IPS-15b (cell line): ENCODE results near the gene CEMIP.

Experiments used
- H3K27me3 ChIP-seq: one replicate; pipeline ENCODE4 v1.6.1; 2013; ENCODE audit warnings: low read length; ENCODE audit not compliant: control insufficient read depth, insufficient read depth
- H3K36me3 ChIP-seq: one replicate; pipeline ENCODE4 v1.6.1; 2013; ENCODE audit warnings: low read length; ENCODE audit not compliant: control insufficient read depth, insufficient read depth
- H3K4me1 ChIP-seq: one replicate; pipeline ENCODE4 v1.6.1; 2013; ENCODE audit warnings: mild to moderate bottlenecking, low read length; ENCODE audit not compliant: control insufficient read depth, insufficient read depth
- H3K4me3 ChIP-seq: one replicate; pipeline ENCODE4 v1.5.1; 2013; ENCODE audit warnings: low read depth, low read length
- H3K9ac ChIP-seq: one replicate; pipeline ENCODE4 v1.6.1; 2013; ENCODE audit warnings: low read depth, mild to moderate bottlenecking, low read length
- H3K9me3 ChIP-seq: one replicate; pipeline ENCODE4 v1.6.1; 2013; ENCODE audit warnings: mild to moderate bottlenecking, low read length; ENCODE audit not compliant: control insufficient read depth, insufficient read depth

CEMIP gene

DNA sequence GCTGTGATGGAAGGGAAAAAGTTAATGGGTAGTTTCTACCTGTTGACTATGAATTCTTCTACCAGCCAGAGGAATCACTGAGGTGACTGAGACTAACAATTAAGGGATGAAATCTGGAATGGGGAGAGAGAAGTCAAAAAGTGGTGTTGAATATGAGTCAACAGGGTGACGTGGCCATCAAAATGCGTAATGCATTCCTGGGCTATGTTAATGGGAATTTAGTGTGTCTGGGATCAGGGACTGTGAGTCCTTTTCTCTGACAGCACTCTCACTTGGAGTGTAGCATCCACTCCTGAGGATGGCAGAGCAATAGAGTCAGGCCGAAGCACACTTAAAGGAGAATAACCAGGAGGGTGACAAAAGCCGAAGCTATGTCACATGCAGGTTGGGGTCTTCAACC is 150.1 kb downstream of the CEMIP start:
- Histone ChIP-seq H3K27me3 (no peaks in the 10 kb centered on the region), H3K9me3 (no peaks in the 10 kb centered on the region), H3K4me1 (no peaks in the 10 kb centered on the region), H3K4me3 (no peak overlapping the region), H3K36me3 (no peaks in the 10 kb centered on the region), H3K9ac (no peak overlapping the region)

GRCh38 chr15:80929689-80930088 is 150.5 kb downstream of the CEMIP start:
- no peak overlapping the region for H3K9ac ChIP-seq
- H3K4me3 ChIP-seq = no peak overlapping the region
- H3K36me3 ChIP-seq = no peaks in the 10 kb centered on the region
- H3K27me3 ChIP-seq = no peaks in the 10 kb centered on the region
- H3K4me1 ChIP-seq = no peaks in the 10 kb centered on the region
- H3K9me3 ChIP-seq = no peaks in the 10 kb centered on the region

DNA sequence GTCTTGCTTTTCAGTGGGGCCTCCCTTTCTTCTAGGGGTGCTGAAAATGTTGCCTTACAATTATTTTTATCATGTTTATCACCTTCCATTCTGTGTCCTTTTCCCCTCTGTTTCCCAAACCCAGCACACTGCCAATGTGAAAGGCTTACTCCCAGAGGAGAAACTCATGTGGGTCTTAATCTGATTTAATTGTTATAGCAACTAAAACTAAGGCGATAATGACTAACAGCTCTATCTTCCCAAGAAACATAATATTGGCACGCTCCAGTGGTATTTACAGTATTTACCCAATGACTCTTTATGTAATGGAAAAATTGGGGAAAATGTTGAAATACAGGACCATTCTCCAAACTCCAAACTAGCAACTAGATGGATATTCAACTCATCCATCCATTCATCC is 152.0 kb downstream of the CEMIP start:
- no peaks in the 10 kb centered on the region for H3K4me1 ChIP-seq
- H3K36me3 ChIP-seq = no peaks in the 10 kb centered on the region
- H3K4me3 ChIP-seq = no peak overlapping the region

DNA sequence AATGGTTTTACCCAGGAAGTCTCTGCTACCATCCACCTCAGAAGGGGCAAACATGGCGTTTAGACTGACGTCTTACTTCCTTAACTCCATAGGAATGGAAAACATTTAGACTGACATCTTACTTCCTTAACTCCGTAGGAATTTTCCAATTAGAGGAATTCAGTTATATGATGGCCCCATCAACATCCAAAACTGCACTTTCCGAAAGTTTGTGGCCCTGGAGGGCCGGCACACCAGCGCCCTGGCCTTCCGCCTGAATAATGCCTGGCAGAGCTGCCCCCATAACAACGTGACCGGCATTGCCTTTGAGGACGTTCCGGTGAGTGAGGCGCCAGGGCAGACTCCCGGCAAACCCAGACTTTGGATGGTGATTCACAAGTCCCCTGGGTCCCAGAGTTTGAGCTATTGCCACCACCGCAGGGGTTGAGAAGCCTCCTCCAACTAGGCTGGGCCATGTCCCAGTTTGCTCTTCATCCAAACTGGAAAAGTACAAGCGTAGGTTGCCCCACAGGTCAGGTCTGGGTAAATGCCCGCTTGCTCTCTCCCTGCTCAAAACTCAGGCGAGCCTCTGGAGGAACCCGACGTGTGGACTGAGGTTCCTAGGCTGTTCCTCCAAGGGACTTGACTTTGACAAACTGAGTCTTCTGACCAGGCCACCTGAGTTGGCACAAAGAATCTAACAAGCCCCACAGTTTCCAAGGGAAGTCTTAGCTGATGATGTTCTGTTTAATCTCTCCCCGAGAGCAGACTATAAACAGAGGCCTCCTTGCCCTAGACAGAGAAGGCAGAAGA is 152.7 kb downstream of the CEMIP start:
- H3K27me3 ChIP-seq = no peaks in the 10 kb centered on the region
- H3K9me3 ChIP-seq = no peaks in the 10 kb centered on the region
- H3K4me1 ChIP-seq = no peaks in the 10 kb centered on the region
- no peaks in the 10 kb centered on the region for H3K36me3 ChIP-seq
- no peak overlapping the region for H3K9ac ChIP-seq
- H3K4me3 ChIP-seq = no peak overlapping the region

More for the DNA sequence above, 152.0 kb downstream of the CEMIP start:
- Histone ChIP-seq H3K9me3 (no peaks in the 10 kb centered on the region), H3K9ac (no peak overlapping the region), H3K27me3 (no peaks in the 10 kb centered on the region)

DNA sequence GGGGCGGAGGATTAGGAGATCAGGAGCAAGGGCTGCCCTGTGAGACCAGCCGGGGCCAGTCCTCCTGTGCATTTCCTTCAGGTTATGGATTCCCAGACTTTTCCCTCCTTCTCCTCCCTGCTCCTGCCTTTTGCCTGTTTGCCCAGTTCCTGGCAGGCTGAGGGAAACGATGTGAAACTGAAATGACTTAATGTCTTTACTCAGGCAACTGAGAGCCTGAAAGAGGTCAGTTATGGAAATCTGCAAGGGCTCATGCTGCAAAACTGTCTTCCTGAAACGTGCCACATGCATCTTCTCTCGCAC is 153.3 kb downstream of the CEMIP start:
- H3K36me3 ChIP-seq = no peaks in the 10 kb centered on the region
- H3K4me1 ChIP-seq = no peaks in the 10 kb centered on the region
- H3K9ac ChIP-seq = no peak overlapping the region
- H3K4me3 ChIP-seq = no peak overlapping the region
- H3K27me3 ChIP-seq = no peaks in the 10 kb centered on the region
- no peaks in the 10 kb centered on the region for H3K9me3 ChIP-seq

DNA sequence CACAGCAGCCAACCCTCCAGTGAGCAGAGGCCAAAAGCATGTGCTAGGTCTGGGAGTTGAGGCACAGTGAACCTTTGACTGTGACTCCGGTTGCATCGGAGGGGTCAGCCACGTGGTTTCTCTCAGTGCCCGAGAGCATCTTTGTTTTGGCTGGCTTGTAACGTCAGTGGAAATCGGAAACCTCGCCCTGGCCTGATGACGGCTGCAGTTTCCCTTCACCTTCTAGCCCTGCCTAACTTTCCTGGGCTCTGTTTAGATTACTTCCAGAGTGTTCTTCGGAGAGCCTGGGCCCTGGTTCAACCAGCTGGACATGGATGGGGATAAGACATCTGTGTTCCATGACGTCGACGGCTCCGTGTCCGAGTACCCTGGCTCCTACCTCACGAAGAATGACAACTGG is 153.8 kb downstream of the CEMIP start:
- no peaks in the 10 kb centered on the region for H3K4me1 ChIP-seq
- no peaks in the 10 kb centered on the region for H3K27me3 ChIP-seq
- H3K4me3 ChIP-seq = no peak overlapping the region
- no peaks in the 10 kb centered on the region for H3K36me3 ChIP-seq
- no peaks in the 10 kb centered on the region for H3K9me3 ChIP-seq
- no peak overlapping the region for H3K9ac ChIP-seq

DNA sequence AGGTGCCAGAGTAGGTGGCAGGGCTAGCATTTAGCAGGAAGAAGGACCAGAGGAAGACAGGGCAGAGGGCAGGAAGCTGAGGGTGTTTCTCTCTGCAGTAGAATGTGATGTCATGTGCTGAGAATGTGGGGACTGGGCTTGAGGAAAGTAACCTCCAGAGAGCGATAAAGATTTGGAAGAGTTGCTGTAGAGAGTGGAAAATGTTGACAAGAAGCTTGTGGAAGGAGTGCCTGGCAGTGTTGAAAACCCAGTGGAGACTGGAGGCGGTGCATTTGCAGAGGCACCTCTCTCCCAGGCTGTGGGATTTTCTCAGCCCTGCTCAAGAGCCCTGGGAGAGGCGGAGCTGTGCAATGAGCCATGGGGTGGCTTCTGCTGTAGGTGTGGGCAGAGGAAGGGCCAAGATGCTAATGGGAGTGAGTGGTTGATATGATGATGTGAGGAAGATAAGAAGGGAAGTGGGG is 155.6 kb downstream of the CEMIP start:
- H3K27me3 ChIP-seq = no peaks in the 10 kb centered on the region
- no peaks in the 10 kb centered on the region for H3K36me3 ChIP-seq
- H3K4me1 ChIP-seq = no peaks in the 10 kb centered on the region
- no peak overlapping the region for H3K4me3 ChIP-seq
- H3K9ac ChIP-seq = no peak overlapping the region
- no peaks in the 10 kb centered on the region for H3K9me3 ChIP-seq

DNA sequence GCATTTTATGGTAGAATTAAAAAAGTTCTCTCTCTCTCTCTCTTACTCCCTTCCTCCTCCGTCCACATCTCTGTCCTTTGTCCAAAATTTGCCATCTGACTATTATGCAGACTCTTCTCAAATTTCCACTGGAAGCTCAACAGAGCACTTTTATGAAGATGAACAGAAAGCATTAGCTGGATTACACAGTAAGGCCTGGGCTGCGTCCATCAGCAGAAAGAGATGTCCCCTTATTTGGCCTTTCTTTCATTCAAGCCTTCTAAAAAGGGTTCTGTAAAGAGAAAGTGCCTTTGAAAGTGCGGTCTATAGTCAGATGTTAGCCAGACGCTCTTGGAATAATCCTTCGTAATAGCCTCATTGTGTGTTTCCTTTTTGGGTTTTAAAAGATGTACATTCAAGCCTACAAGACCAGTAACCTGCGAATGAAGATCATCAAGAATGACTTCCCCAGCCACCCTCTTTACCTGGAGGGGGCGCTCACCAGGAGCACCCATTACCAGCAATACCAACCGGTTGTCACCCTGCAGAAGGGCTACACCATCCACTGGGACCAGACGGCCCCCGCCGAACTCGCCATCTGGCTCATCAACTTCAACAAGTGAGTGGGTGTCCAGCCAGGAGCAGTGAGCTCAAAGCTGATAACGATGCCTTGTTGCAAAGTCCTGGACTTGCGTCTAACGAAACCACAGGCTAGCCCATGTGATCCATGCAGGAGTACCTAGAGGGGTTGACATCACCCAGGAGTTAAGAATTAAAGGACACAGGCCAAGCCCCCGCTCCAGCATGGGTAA is 157.3 kb downstream of the CEMIP start:
- H3K4me3 ChIP-seq = no peak overlapping the region
- no peak overlapping the region for H3K9ac ChIP-seq
- no peaks in the 10 kb centered on the region for H3K36me3 ChIP-seq
- H3K9me3 ChIP-seq = no peaks in the 10 kb centered on the region
- no peaks in the 10 kb centered on the region for H3K4me1 ChIP-seq
- no peaks in the 10 kb centered on the region for H3K27me3 ChIP-seq

GRCh38 chr15:80937718-80938117 is 158.5 kb downstream of the CEMIP start:
- Histone ChIP-seq H3K4me3 (no peak overlapping the region), H3K9me3 (no peaks in the 10 kb centered on the region), H3K36me3 (no peaks in the 10 kb centered on the region), H3K4me1 (no peaks in the 10 kb centered on the region), H3K9ac (no peak overlapping the region), H3K27me3 (no peaks in the 10 kb centered on the region)

DNA sequence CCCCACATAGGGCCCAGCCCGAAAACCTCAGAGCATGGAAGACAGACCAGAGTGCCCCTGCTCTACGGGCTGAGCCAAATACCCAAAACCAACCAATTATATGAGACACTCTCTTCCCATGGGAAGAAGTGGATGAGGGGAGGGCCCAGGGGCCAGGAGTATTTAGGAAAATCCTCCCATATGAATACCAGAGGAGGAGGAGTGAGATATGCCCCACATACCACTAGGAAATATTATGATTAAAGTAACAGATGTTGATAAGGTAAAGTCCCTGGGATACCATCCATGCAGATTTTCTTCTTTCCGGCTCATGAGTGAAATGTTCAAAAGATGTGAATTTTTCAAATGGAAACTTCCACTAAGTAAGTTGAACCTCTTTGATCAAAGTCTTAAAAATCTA is 160.0 kb downstream of the CEMIP start:
- H3K9ac ChIP-seq = no peak overlapping the region
- no peaks in the 10 kb centered on the region for H3K27me3 ChIP-seq
- H3K4me3 ChIP-seq = no peak overlapping the region
- H3K4me1 ChIP-seq = no peaks in the 10 kb centered on the region
- H3K36me3 ChIP-seq = no peaks in the 10 kb centered on the region
- no peaks in the 10 kb centered on the region for H3K9me3 ChIP-seq

GRCh38 chr15:80940331-80940730 is 161.2 kb downstream of the CEMIP start:
- Histone ChIP-seq H3K9ac (no peak overlapping the region), H3K4me1 (no peaks in the 10 kb centered on the region), H3K27me3 (no peaks in the 10 kb centered on the region), H3K9me3 (no peaks in the 10 kb centered on the region), H3K4me3 (no peak overlapping the region), H3K36me3 (no peaks in the 10 kb centered on the region)

- Histone ChIP-seq H3K36me3 (no peaks in the 10 kb centered on the region), H3K4me3 (no peak overlapping the region), H3K4me1 (no peaks in the 10 kb centered on the region), H3K9ac (no peak overlapping the region), H3K9me3 (no peaks in the 10 kb centered on the region), H3K27me3 (no peaks in the 10 kb centered on the region)
Observed at GRCh38 chr15:80940851-80941250, 161.7 kb downstream of the CEMIP start.
